Spinal cord (tissue), 10 donors: Measurements from ENCODE around the gene HECTD4. TPM values are rescaled to one million over a fixed set of nuclear protein-coding genes. Genes with fewer than 3 reads are reported as not detected.
"Not testable (repeated sequence)": the region's sequence is repeated elsewhere in the genome, so short reads cannot be mapped to it uniquely, and the experiment has no call there.

Source experiments
- DNase-seq, 6 donors: peaks; one replicate each; pipeline versions ENCODE4 v3.0.0 to v3.0.0-alpha.2; 2013 to 2015; ENCODE audit warnings: low spot score in 6 of 6, low read depth in 4 of 6
- H3K27ac ChIP-seq: one replicate; pipeline ENCODE4 v1.5.1; 2013; ENCODE audit warnings: low read depth, low read length, control low read depth
- H3K27me3 ChIP-seq: one replicate; pipeline ENCODE4 v1.6.1; 2013; ENCODE audit warnings: low read length; ENCODE audit not compliant: control insufficient read depth, insufficient read depth
- H3K36me3 ChIP-seq: one replicate; pipeline ENCODE4 v1.6.1; 2013; ENCODE audit warnings: low read length; ENCODE audit not compliant: control insufficient read depth, insufficient read depth
- H3K4me1 ChIP-seq: one replicate; pipeline ENCODE4 v1.6.1; 2013; ENCODE audit warnings: low read length; ENCODE audit not compliant: control insufficient read depth, insufficient read depth
- H3K4me3 ChIP-seq: one replicate; pipeline ENCODE4 v1.5.1; 2013; ENCODE audit warnings: low read depth, low read length, control low read depth
- H3K9me3 ChIP-seq: one replicate; pipeline ENCODE4 v1.6.1; 2013; ENCODE audit warnings: low read length; ENCODE audit not compliant: control insufficient read depth, insufficient read depth
- WGBS: methylation state at CpG from one replicate; pipeline ENCODE4 v1.1.5; 2013; ENCODE audit warnings: missing lambda C conversion rate; ENCODE audit not compliant: insufficient coverage; 5-methylcytosine and 5-hydroxymethylcytosine counted together
- polyA plus RNA-seq, 2 donors: library from polyadenylated mRNA; unstranded; fragments of 120-200 nt; gene quantifications; one replicate each; pipeline ENCODE4 v1.2.1, GENCODE V29; 2013; ENCODE audit not compliant: insufficient read length in 2 of 2
- total RNA-seq, 2 donors: library from RNA; depleted of rRNA in 1 of 2; stranded (reverse); fragments of 120-200 nt in 1 of 2; fragments of >200 nt in 1 of 2; gene quantifications; one replicate each; pipeline versions ENCODE4 v1.2.3 to v1.2.4, GENCODE V29; 2013 to 2014
- donor health status: healthy.

Gene HECTD4
- total and polyA plus RNA-seq, 4 donors, result 54.0 to 121 (median 111) TPM

DNA sequence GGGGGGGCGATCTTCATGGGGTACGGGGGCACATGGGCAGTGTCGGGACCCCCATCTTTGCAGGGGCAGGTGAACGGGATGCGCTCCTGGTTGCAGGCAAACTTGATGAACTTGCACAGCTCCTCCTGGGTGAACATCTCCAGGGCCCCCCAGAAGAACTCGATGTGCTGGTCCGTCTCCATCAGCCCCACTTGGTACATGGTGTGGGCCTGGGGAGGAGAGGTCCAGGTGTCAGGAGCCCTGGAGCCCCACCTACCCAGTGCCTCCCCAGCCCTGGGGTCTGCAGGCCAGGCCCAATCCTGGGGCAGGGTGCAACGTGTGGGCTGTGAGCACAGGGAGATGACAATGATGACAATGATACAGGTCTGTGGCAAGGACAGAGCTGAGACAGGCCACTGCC is 219.2 kb downstream of the HECTD4 start:
- DNase-seq, result no peak
- peaks cover 92% of the 10 kb centered on the region for H3K36me3 ChIP-seq
- WGBS, result 92% methylated on average over 8 of the region's 8 CpGs
- H3K27ac ChIP-seq, result no peak overlapping the region
- no peaks in the 10 kb centered on the region for H3K27me3 ChIP-seq
- H3K4me1 ChIP-seq, result no peaks in the 10 kb centered on the region
- H3K4me3 ChIP-seq, result no peak overlapping the region
- H3K9me3 ChIP-seq, result no peaks in the 10 kb centered on the region

DNA sequence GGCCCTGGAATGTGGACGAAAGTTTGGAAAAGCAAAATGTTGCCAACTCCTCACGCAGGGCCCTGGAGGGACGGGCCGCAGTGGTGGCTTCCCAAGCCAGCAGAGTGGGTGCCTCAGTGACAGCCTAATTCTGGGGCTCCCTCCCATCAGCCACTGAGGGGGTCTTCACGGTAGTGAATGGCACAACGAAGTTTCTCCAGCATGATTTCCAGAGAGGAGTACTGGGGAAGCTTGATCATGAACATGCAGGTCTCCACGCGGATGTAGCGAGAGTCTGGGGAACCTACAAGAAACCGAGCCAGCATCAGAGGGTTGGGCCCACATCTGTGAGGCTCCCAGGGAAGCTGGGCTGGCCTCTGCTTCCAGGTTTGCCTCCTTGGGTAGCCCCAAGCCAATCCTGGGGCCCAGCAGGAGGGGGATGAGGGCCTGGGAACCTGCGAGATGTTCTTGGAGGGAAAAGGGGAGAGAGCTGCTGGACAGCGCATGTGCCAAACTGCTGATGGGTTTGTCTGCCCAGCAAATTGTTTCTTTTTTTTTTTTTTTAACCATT is 219.9 kb downstream of the HECTD4 start:
- Histone ChIP-seq H3K36me3 (peaks cover 85% of the 10 kb centered on the region), H3K27me3 (no peaks in the 10 kb centered on the region), H3K9me3 (no peaks in the 10 kb centered on the region), H3K4me1 (no peaks in the 10 kb centered on the region), H3K4me3 (no peak overlapping the region), H3K27ac (no peak overlapping the region)
- 95% methylated on average over 9 of the region's 12 CpGs for WGBS
- no peak for DNase-seq

DNA sequence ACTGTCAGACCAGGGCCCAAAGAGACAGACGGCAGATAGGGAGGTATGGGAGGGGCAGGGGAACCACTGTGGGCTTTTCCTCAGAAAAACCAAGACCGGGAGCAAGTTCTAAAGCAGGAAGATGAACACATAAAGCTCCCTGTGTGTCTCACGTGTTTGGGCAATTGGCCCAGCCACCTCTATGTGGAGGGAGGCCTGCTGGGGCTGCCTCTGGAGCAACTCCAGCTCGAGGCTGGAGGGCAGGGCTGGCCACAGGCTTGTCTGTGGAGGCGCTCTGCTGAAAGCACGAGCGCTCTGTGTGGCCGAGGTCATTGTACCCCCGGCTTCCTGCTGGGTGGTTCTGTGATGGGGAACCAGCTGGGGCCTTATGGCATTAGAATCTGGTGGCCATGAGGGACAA is 220.5 kb downstream of the HECTD4 start:
- Histone ChIP-seq H3K27ac (no peak overlapping the region), H3K27me3 (no peaks in the 10 kb centered on the region), H3K36me3 (peaks cover 79% of the 10 kb centered on the region), H3K9me3 (no peaks in the 10 kb centered on the region), H3K4me1 (no peaks in the 10 kb centered on the region), H3K4me3 (no peak overlapping the region)
- no peak for DNase-seq
- WGBS, result 77% methylated on average over 9 of the region's 9 CpGs

DNA sequence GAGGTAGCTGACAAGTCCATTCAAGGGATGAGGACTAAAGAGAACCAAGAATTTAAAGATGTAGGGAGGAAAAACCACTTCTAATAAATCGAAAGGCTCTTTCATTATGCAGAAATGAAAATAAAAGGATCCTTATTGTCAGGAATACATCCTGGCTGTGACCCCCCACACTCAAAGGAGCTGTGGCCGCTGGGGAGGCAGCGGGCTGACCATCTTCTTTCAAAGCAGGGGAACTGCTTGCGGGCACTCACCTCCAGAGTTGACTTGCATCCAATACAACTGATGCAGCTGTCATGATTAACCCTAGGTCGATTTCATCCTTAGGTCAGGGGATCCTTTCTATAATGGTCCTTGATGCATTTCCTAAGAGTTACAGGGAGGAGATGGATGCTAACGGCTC is 221.6 kb downstream of the HECTD4 start:
- no peak overlapping the region for H3K4me3 ChIP-seq
- no peaks in the 10 kb centered on the region for H3K4me1 ChIP-seq
- no peak overlapping the region for H3K27ac ChIP-seq
- WGBS, result 94% methylated on average over 2 of the region's 6 CpGs
- H3K36me3 ChIP-seq, result peaks cover 68% of the 10 kb centered on the region
- no peaks in the 10 kb centered on the region for H3K9me3 ChIP-seq
- H3K27me3 ChIP-seq, result no peaks in the 10 kb centered on the region
- no peak for DNase-seq

DNA sequence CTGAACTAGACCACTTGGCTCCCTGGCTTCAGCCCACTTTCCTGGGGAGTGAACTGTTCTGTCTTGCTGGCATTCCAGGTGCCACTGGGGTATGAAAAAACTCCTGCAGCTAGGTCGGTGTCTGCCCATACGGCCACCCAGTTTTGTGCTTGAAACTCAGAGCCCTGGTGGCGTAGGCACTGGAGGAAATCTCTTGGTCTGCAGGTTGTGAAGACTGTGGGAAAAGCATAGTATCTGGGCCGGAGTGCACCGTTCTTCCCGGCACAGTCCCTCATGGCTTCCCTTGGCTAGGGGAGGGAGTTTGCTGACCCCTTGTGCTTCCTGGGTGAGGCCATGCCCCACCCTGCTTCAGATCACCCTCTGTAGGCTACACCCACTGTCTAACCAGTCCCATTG is 223.1 kb downstream of the HECTD4 start:
- WGBS, result 98% methylated on average over 6 of the region's 6 CpGs
- peaks cover 62% of the 10 kb centered on the region for H3K36me3 ChIP-seq
- H3K4me3 ChIP-seq, result no peak overlapping the region
- H3K4me1 ChIP-seq, result no peaks in the 10 kb centered on the region
- no peak for DNase-seq
- H3K9me3 ChIP-seq, result no peaks in the 10 kb centered on the region
- H3K27ac ChIP-seq, result no peak overlapping the region
- no peaks in the 10 kb centered on the region for H3K27me3 ChIP-seq

DNA sequence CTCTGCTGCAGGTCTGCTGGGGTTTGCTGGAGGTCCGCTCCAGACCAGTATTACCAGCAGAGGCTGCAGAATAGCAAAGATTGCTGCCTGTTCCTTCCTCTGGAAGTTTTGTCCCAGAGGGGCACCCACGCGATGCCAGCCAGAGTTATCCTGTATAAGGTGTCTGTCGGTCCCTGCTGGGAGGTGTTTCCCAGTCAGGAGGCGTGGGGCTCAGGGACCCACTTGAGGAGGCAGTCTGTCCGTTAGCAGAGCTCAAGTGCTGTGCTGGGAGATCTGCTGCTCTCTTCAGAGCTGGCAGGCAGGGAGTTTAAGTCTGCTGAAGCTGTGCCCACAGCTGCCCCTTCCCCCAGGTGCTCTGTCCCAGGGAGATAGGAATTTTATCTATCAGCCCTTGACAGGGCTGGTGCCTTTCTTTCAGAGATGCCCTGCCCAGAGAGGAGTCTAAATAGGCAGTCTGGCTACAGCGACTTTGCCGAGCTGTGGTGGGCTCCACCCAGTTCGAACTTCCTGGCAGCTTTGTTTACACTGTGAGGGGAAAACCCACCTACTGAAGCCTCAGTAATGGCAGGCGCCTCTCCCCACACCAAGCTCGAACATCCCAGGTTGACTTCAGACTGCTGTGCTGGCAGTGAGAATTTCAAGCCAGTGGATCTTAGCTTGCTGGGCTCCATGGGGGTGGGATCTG is 223.6 kb downstream of the HECTD4 start:
- H3K36me3 ChIP-seq, result peaks cover 61% of the 10 kb centered on the region
- H3K27me3 ChIP-seq, H3K9me3 ChIP-seq, H3K27ac ChIP-seq, H3K4me1 ChIP-seq, DNase-seq, H3K4me3 ChIP-seq: not testable (repeated sequence)
- 99% methylated on average over 9 of the region's 11 CpGs for WGBS

DNA sequence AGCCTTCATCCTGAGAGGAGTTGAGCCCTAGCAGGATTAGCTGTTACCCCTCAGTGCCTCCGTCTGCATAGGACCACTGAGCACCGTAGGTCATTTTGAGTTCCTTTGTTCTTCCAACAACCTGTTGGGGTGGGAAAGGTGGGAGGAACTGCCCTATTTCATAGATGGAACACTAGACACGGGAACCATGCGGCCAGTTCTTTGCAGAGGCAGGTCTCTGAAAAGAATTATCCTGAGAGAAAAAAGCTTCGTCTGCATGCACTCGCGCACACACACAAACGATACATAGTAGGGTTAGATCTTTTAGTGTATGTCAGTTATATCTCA is 228.4 kb downstream of the HECTD4 start:
- no peak overlapping the region for H3K27ac ChIP-seq
- peaks cover 60% of the 10 kb centered on the region for H3K36me3 ChIP-seq
- H3K4me3 ChIP-seq, result no peak overlapping the region
- 97% methylated on average over 4 of the region's 8 CpGs for WGBS
- H3K27me3 ChIP-seq, result no peaks in the 10 kb centered on the region
- H3K4me1 ChIP-seq, result no peaks in the 10 kb centered on the region
- H3K9me3 ChIP-seq, result no peaks in the 10 kb centered on the region
- no peak for DNase-seq

DNA sequence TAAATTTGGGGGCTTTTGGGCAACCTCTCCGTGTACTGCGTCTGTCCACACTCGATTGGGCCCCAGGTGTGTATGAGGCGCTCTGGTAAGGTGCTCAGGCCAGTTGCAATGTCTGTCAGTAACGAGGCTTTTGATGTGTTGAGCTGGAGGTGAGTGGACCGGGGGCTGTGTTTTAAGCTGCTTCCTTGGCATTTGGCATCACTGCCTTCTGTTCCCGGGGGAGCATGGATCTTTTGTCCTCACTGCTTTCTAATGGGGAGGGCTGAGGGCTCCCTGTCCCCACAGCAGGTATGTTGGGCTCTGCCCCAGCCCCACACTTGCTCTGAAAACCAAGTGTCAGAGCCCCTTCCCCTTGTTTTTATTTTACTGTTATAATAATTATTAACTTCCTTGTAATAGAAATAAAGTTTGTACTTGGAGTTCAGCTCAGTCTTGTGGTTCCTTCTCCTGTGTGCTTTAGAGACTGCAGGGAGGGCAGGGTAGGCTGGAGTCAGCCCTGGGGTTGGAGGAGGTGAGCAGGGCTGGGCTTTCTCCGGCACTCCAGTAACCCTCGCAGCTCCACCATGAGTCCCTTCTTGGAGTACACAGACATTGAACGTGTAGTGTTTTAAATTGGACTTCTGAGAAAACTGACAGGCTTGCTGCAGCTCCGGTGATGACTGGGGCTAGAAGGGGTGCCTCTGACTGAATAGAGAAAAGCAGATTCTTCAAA is 228.9 kb downstream of the HECTD4 start:
- Histone ChIP-seq H3K9me3 (no peaks in the 10 kb centered on the region), H3K27ac (no peak overlapping the region)
- 94% methylated on average over 10 of the region's 11 CpGs for WGBS

DNA sequence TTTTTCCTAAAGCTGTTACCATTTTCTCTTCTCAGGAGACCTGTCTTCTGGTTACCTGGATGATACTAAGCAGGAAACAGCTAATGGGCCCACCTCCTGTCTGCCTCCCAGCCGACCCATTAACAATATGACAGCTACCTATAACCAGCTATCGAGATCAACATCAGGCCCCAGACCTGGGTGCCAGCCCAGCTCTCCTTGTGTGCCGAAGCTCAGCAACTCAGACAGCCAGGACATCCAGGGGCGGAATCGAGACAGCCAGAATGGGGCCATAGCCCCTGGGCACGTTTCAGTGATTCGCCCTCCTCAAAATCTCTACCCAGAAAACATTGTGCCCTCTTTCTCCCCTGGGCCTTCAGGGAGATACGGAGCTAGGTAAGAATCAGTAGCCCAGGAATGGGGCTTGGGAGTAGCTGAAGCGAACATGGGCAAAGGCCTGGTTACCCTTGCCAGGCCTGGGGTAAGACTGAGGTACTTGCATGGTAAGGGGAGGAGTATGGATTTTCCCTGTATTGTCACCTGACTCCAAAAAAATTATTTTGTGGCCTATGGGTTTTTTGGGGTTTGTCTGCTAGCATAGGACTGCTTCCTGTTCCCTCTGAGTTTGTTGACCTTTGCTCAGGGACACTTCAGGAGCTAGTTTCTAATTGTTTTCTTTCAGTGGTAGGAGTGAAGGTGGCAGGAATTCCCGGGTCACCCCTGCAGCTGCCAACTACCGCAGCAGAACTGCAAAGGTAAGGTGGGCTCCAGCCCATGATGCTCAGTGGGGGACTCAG is 230.3 kb downstream of the HECTD4 start:
- 97% methylated on average over 8 of the region's 11 CpGs for WGBS

More for the DNA sequence above, 228.9 kb downstream of the HECTD4 start:
- Histone ChIP-seq H3K27me3 (no peaks in the 10 kb centered on the region), H3K36me3 (peaks cover 57% of the 10 kb centered on the region), H3K4me1 (no peaks in the 10 kb centered on the region), H3K4me3 (no peak overlapping the region)
- DNase-seq, result no peak

More for the DNA sequence above, 230.3 kb downstream of the HECTD4 start:
- H3K36me3 ChIP-seq, result peaks cover 63% of the 10 kb centered on the region
- H3K4me3 ChIP-seq, result no peak overlapping the region
- H3K4me1 ChIP-seq, result no peaks in the 10 kb centered on the region
- no peak overlapping the region for H3K27ac ChIP-seq
- H3K27me3 ChIP-seq, result no peaks in the 10 kb centered on the region
- H3K9me3 ChIP-seq, result no peaks in the 10 kb centered on the region
- DNase-seq, result no peak
